ENCODE results near the gene CMTM7.

CMTM7 gene

GRCh38 chr3:32501783-32502117, 110.1 kb downstream of the CMTM7 start:
- peak overlapping the region; percentile 90 to 94 for H3K27ac ChIP-seq (ENCODE audit: insufficient read depth in 1 of 2, low read depth in 1 of 2, low read length in 2 of 2, poor library complexity in 1 of 2, severe bottlenecking in 2 of 2)
- ChIA-PET CTCF (interaction anchor here (0.7 to 1.5 kb wide), 4 partner anchors 9 to 17 kb away, joined by 3 to 5 read pairs (median 4); no protein-coding TSS in a partner anchor), POLR2A (interaction anchor here (1.3 kb wide), 1 partner anchor 184 kb away, joined by 3 read pairs; no protein-coding TSS in a partner anchor)
- WGBS (ENCODE audit: insufficient coverage): 3% methylated on average over 4 of the region's 4 CpGs
- no peaks in the 10 kb centered on the region for H3K27me3 ChIP-seq (replicated peaks in 2 of 5; ENCODE audit: control insufficient read depth in 4 of 5, insufficient read depth in 5 of 5, low read length in 4 of 5)
- peak overlapping the region in 6 of 7 experiments; percentile 84 to 98 (median 89) for H3K4me3 ChIP-seq (ENCODE audit: control insufficient read depth in 1 of 7, extremely low read depth in 1 of 7, insufficient read depth in 4 of 7, low read depth in 2 of 7, low read length in 6 of 7)
- H3K9me3 ChIP-seq (ENCODE audit: control extremely low read depth in 1 of 5, control insufficient read depth in 4 of 5, insufficient read depth in 2 of 5, low read depth in 1 of 5, low read length in 4 of 5): no peaks in the 10 kb centered on the region
- peaks cover 7 to 29% (median 17%) of the 10 kb centered on the region in 4 experiments for H3K4me1 ChIP-seq (ENCODE audit: control extremely low read depth in 1 of 4, control insufficient read depth in 4 of 4, insufficient read depth in 4 of 4, low read length in 3 of 4)
- peak in 1 of 3 donors; percentile 8 for DNase-seq
- H3K36me3 ChIP-seq (ENCODE audit: control insufficient read depth in 4 of 4, insufficient read depth in 4 of 4, low read length in 3 of 4): peaks cover 0 to 5% (median 0%) of the 10 kb centered on the region in 4 experiments

- WGBS (ENCODE audit: insufficient coverage): 0% methylated on average over 40 of the region's 61 CpGs
- peaks cover 7 to 29% (median 17%) of the 10 kb centered on the region in 4 experiments for H3K4me1 ChIP-seq (ENCODE audit: control extremely low read depth in 1 of 4, control insufficient read depth in 4 of 4, insufficient read depth in 4 of 4, low read length in 3 of 4)
- H3K36me3 ChIP-seq (ENCODE audit: control insufficient read depth in 4 of 4, insufficient read depth in 4 of 4, low read length in 3 of 4): peaks cover 0 to 4% (median 0%) of the 10 kb centered on the region in 4 experiments
- POLR2A ChIA-PET: interaction anchor here (1.3 kb wide), 1 partner anchor 183 kb away, joined by 3 read pairs; no protein-coding TSS in a partner anchor
- peak within 1 kb of the TSS; percentile 90 to 94 for H3K27ac ChIP-seq (ENCODE audit: insufficient read depth in 1 of 2, low read depth in 1 of 2, low read length in 2 of 2, poor library complexity in 1 of 2, severe bottlenecking in 2 of 2)
- H3K4me3 ChIP-seq (ENCODE audit: control insufficient read depth in 1 of 7, extremely low read depth in 1 of 7, insufficient read depth in 4 of 7, low read depth in 2 of 7, low read length in 6 of 7): peak within 1 kb of the TSS; percentile 84 to 98 (median 91)
- CTCF ChIA-PET: interaction anchor here (0.7 to 1.5 kb wide), 3 partner anchors 10 to 17 kb away, joined by 3 to 4 read pairs (median 3); no protein-coding TSS in a partner anchor
- no peaks in the 10 kb centered on the region for H3K27me3 ChIP-seq (replicated peaks in 2 of 5; ENCODE audit: control insufficient read depth in 4 of 5, insufficient read depth in 5 of 5, low read length in 4 of 5)
- DNase-seq: peak; percentile 62 to 80 (median 76)
- H3K9me3 ChIP-seq (ENCODE audit: control extremely low read depth in 1 of 5, control insufficient read depth in 4 of 5, insufficient read depth in 2 of 5, low read depth in 1 of 5, low read length in 4 of 5): no peaks in the 10 kb centered on the region
Observed at GRCh38 chr3:32502118-32502945, 110.7 kb downstream of the CMTM7 start, which contains the start of gene CMTM6. Gene CMTM6 (minus strand): TSS chr3:32502852. CDS start chr3:32502745, 107 bp downstream.

- H3K27ac ChIP-seq (ENCODE audit: insufficient read depth in 1 of 2, low read depth in 1 of 2, low read length in 2 of 2, poor library complexity in 1 of 2, severe bottlenecking in 2 of 2): peak overlapping the region; percentile 90 to 94
- no peak for DNase-seq
- POLR2A ChIA-PET: interaction anchor here (1.3 kb wide), 1 partner anchor 183 kb away, joined by 3 read pairs; no protein-coding TSS in a partner anchor
- H3K27me3 ChIP-seq (replicated peaks in 2 of 5; ENCODE audit: control insufficient read depth in 4 of 5, insufficient read depth in 5 of 5, low read length in 4 of 5): no peaks in the 10 kb centered on the region
- H3K4me3 ChIP-seq (ENCODE audit: control insufficient read depth in 1 of 7, extremely low read depth in 1 of 7, insufficient read depth in 4 of 7, low read depth in 2 of 7, low read length in 6 of 7): peak overlapping the region in 6 of 7 experiments; percentile 84 to 98 (median 89)
- peaks cover 0 to 4% (median 0%) of the 10 kb centered on the region in 4 experiments for H3K36me3 ChIP-seq (ENCODE audit: control insufficient read depth in 4 of 4, insufficient read depth in 4 of 4, low read length in 3 of 4)
- peaks cover 7 to 29% (median 17%) of the 10 kb centered on the region in 4 experiments for H3K4me1 ChIP-seq (ENCODE audit: control extremely low read depth in 1 of 4, control insufficient read depth in 4 of 4, insufficient read depth in 4 of 4, low read length in 3 of 4)
- 8% methylated on average over 2 of the region's 6 CpGs for WGBS (ENCODE audit: insufficient coverage)
- no peaks in the 10 kb centered on the region for H3K9me3 ChIP-seq (ENCODE audit: control extremely low read depth in 1 of 5, control insufficient read depth in 4 of 5, insufficient read depth in 2 of 5, low read depth in 1 of 5, low read length in 4 of 5)
- CTCF ChIA-PET: interaction anchor here (1.5 kb wide), 2 partner anchors 10 to 18 kb away, joined by 3 to 4 read pairs; no protein-coding TSS in a partner anchor
Observed at GRCh38 chr3:32502946-32503286, 111.3 kb downstream of the CMTM7 start.

Data from common myeloid progenitor, CD34-positive (primary cell).